SKM-1 treated with dmso at 0.1 percent for 144 hours (cell line): Measurements from ENCODE around the gene CHEK2.
"Not testable (repeated sequence)": the region's sequence is repeated elsewhere in the genome, so short reads cannot be mapped to it uniquely, and the experiment has no call there.

Source experiments
- DNase-seq: peaks from one replicate; lab custom pipeline; 2025; ENCODE audit not compliant: unreplicated experiment; lab: John Stamatoyannopoulos, UW

CHEK2 gene

GRCh38 chr22:28742562-28742962, 942 bp upstream of the CHEK2 start:
- no peak for DNase-seq

- no peak for DNase-seq
Observed at GRCh38 chr22:28741200-28741784, 328 bp downstream of the CHEK2 start.

- not testable (repeated sequence) for DNase-seq
Observed at GRCh38 chr22:28738876-28739275, 2.7 kb downstream of the CHEK2 start.

- no peak for DNase-seq
Observed at GRCh38 chr22:28737701-28738100, 3.9 kb downstream of the CHEK2 start.

- DNase-seq, result no peak
Observed at GRCh38 chr22:28736301-28737155, 5.1 kb downstream of the CHEK2 start.

- DNase-seq, result no peak
Observed at GRCh38 chr22:28734393-28734792, 7.2 kb downstream of the CHEK2 start.

GRCh38 chr22:28730179-28730578, 11.4 kb downstream of the CHEK2 start:
- DNase-seq, result no peak

GRCh38 chr22:28728621-28729313, 12.9 kb downstream of the CHEK2 start:
- DNase-seq, result no peak

- DNase-seq, result no peak
Observed at GRCh38 chr22:28728002-28728401, 13.6 kb downstream of the CHEK2 start.

- no peak for DNase-seq
Observed at GRCh38 chr22:28718044-28718443, 23.6 kb downstream of the CHEK2 start.

- DNase-seq, result no peak
Observed at GRCh38 chr22:28716686-28717085, 24.9 kb downstream of the CHEK2 start.

GRCh38 chr22:28715611-28716010, 26.0 kb downstream of the CHEK2 start:
- no peak for DNase-seq

- no peak for DNase-seq
Observed at GRCh38 chr22:28714043-28714628, 27.5 kb downstream of the CHEK2 start.

- DNase-seq, result no peak
Observed at GRCh38 chr22:28711820-28712777, 29.5 kb downstream of the CHEK2 start.

GRCh38 chr22:28711341-28711740, 30.3 kb downstream of the CHEK2 start:
- DNase-seq, result no peak

- DNase-seq, result no peak
Observed at GRCh38 chr22:28710576-28711191, 30.9 kb downstream of the CHEK2 start.

GRCh38 chr22:28710107-28710506, 31.5 kb downstream of the CHEK2 start:
- DNase-seq, result no peak

- DNase-seq, result no peak
Observed at GRCh38 chr22:28706845-28707244, 34.8 kb downstream of the CHEK2 start.

- no peak for DNase-seq
Observed at GRCh38 chr22:28703436-28703835, 38.2 kb downstream of the CHEK2 start.

- DNase-seq, result no peak
Observed at GRCh38 chr22:28702891-28703290, 38.7 kb downstream of the CHEK2 start.
